H1 (cell line): ENCODE results near the gene DRAM1. TPM values are rescaled to one million over a fixed set of nuclear protein-coding genes. Genes with fewer than 3 reads are reported as not detected.

Experiments
- ATF2 ChIP-seq: IDR thresholded peaks from 2 replicates; pipeline ENCODE4 v1.6.1; 2012; ENCODE audit warnings: low read length, inconsistent platforms
- CHD7 ChIP-seq: fragments of 300-600 bp; sonication (generic); IDR thresholded peaks from 2 replicates; pipeline ENCODE4 v1.7.1; 2012; ENCODE audit warnings: low read length, moderate library complexity, mild to moderate bottlenecking, inconsistent platforms; ENCODE audit not compliant: insufficient replicate concordance
- CTBP2 ChIP-seq: IDR thresholded peaks from 2 replicates; pipeline ENCODE4 v1.7.0; 2011; ENCODE audit warnings: borderline replicate concordance, mild to moderate bottlenecking, moderate library complexity, mixed read lengths, low read length; ENCODE audit not compliant: insufficient read depth, insufficient read length
- NANOG ChIP-seq: IDR thresholded peaks from 2 replicates; pipeline ENCODE4 v1.6.1; 2011; ENCODE audit warnings: low read length, low read depth, mild to moderate bottlenecking, inconsistent platforms; ENCODE audit not compliant: insufficient read depth, poor library complexity, severe bottlenecking
- NRF1 ChIP-seq: IDR thresholded peaks from 2 replicates; pipeline ENCODE4 v1.6.1; 2011; ENCODE audit warnings: mild to moderate bottlenecking, low read depth, low read length, improper control_type of control experiment
- RXRA ChIP-seq: IDR thresholded peaks from 2 replicates; pipeline ENCODE4 v1.6.1; 2011; ENCODE audit warnings: low read depth, mild to moderate bottlenecking, low read length, moderate library complexity; ENCODE audit not compliant: insufficient read depth
- SIN3A ChIP-seq, 2 experiments: IDR thresholded peaks in 1 of 2; conservative IDR thresholded peaks in 1 of 2; 2 replicates each; pipeline ENCODE4 v1.6.1; 2011 to 2012; ENCODE audit warnings: low read length in 2 of 2, improper control_type of control experiment in 1 of 2, low read depth in 1 of 2, mild to moderate bottlenecking in 1 of 2
- SP4 ChIP-seq: IDR thresholded peaks from 2 replicates; pipeline ENCODE4 v1.6.1; 2012; ENCODE audit warnings: low read length, inconsistent platforms
- TAF1 ChIP-seq: IDR thresholded peaks from 2 replicates; pipeline ENCODE4 v1.6.1; 2011; ENCODE audit warnings: mild to moderate bottlenecking, low read depth, low read length
- ZNF274 ChIP-seq: IDR thresholded peaks from 2 replicates; pipeline ENCODE4 v1.7.0; 2012; ENCODE audit warnings: low read length, borderline replicate concordance; ENCODE audit errors: extremely low read depth
- polyA plus RNA-seq, 7 experiments: library from polyadenylated mRNA; depleted of rRNA in 3 of 7; stranded (reverse) in 5 of 7; unstranded in 2 of 7; fragments of >200 nt in 5 of 7; fragments of 200-250 nt in 2 of 7; gene quantifications; 1 replicate in 5 of 7; 2 replicates in 1 of 7; 4 replicates in 1 of 7; pipeline versions ENCODE4 v1.2.1 to v1.2.3, GENCODE V29; 2011 to 2013; ENCODE audit warnings: missing spikeins in 2 of 7, mixed read lengths in 2 of 7
- total RNA-seq: library from RNA; stranded (reverse); fragmentation: NEBNext Ultra II Directional; extraction: Animal tissue kit (Norgen Biotek cat#: 25700); gene quantifications from 2 replicates; pipeline ENCODE4 v1.2.1, GENCODE V29; 2021

DRAM1 gene
- total and polyA plus RNA-seq, 2 of the 8 experiments (the other 6 are each of a cell fraction or from before 2014, with no cell fraction given): 4.6 to 6.2 TPM

GRCh38 chr12:101963697-101964096 lies 86.3 kb downstream of the DRAM1 start (continued):
- TF ChIP-seq CHD7 (no peak), SP4 (no peak), CTBP2 (no peak), SIN3A (conservative IDR thresholded peaks at IDR 0.05 in 1 of 2, IDR thresholded peaks at IDR 0.05 in 1 of 2; ENCODE audit: low read depth in 1 of 2, low read length in 2 of 2) (no peak), ZNF274 (no peak), TAF1 (no peak), NANOG (no peak), ATF2 (no peak), RXRA (no peak), NRF1 (no peak)
